SH-SY5Y (cell line): Measurements from ENCODE around the gene CARD11.

Source experiments
- GATA2 ChIP-seq: IDR thresholded peaks from 2 replicates; pipeline ENCODE4 v1.6.1; 2011; ENCODE audit warnings: mild to moderate bottlenecking, low read depth, low read length
- GATA3 ChIP-seq: IDR thresholded peaks from 2 replicates; pipeline ENCODE4 v1.6.1; 2011; ENCODE audit warnings: low read depth, mild to moderate bottlenecking, low read length, moderate library complexity

DNA sequence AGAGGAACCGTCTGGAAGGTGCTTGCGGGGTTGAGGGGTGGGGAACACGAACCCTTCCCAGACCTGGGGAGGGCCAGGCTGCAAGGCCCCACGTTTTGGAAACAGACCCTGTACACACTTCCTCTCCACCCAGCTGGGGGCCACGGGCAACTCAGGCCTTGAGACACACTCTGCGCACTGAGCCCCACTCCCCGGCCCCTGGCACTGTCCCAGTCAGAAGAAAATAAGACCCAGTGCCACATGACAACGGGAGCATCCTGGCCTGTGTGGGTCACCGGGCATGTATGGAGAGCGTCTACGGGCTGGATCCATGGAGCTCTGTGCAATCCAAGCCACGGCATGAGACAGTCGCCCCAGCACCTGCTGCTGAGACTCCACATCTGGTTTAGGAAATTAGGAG, 63.7 kb downstream of the CARD11 start:
- no peak for TF ChIP-seq GATA3
- no peak for TF ChIP-seq GATA2
